ENCODE data around the gene MRE11. TPM values are rescaled to one million over a fixed set of nuclear protein-coding genes. Genes with fewer than 3 reads are reported as not detected.

The MRE11 gene
- total and polyA plus RNA-seq, 10 of the 15 experiments (the other 5 are each of a cell fraction or from before 2014, with no cell fraction given), result 16.2 to 39.2 (median 26.9) TPM

DNA sequence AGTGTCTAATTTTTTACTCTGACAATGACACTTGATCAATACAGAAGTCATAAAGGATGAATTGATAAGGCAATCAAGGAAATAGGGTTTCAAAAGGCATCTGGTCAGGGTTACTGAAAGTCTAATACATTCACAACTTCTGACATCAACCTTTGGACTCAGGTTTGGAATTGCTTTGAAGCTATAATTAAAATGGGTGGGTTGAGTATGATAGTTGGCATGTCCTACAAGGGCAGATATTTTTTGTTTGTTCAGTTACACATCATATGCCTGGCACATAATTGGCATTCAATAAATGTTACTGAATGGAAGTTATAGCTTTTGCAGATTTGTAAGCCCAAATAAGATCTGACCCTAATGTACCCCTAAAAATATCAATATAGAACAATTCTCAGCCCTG lies 42.7 kb upstream of the MRE11 start (continued):
- TF ChIP-seq CUX1 (IDR thresholded peaks at IDR 0.05; ENCODE audit: insufficient replicate concordance, low read depth, low read length), result no peak
- no peak for TF ChIP-seq ZNF384 (IDR thresholded peaks at IDR 0.05; ENCODE audit: borderline replicate concordance, low read depth, low read length)

DNA sequence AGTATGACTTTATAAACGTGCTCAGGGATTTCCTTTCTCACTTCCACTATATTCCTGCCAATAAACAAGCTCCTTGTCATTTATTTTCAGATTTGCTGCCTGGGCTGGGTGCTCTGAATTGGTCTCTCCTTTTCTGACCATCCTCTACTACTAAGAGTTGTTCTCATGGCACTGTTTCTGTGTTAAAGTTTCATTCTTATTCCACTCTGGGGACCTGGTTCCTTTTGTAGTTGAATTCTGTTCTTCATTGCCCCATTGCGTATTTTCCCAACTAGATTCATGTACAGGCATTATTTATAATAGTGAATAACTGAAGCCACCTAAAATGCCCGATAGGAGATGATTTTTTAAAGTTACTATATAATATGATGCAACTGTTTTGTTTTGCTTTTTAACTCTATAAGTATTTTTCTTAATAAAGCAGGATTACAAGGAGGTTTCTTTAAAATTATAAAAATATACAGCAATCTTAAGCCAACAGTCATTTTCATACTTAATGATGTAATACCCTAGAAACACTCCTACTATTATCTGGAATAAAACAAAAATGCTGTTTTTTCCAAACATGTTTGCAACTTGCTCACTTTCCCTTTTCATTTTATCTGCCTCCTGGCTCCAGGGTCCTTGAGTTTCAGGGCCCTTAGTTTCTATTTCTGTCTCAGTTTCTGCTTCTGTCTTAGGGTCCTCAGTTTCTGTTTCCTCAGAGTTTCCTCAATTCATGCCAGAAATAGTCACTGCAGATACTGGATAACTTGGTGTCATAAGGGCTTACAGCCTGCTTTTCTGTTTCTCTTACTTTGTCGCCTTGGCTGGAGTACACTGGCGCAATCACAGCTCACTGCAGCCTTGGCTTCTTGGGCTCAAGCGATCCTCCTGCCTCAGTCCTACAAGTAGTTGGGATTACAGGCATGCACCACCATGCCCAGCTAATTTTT lies 40.3 kb upstream of the MRE11 start:
- Histone ChIP-seq H3K9ac (ENCODE audit: control insufficient read depth, insufficient read depth, low read length) (no peak overlapping the region), H2AFZ (ENCODE audit: control insufficient read depth, low read depth, low read length) (no peak overlapping the region), H3K4me3 (no peak overlapping the region), H3K9me3 (replicated peaks; ENCODE audit: control insufficient read depth, insufficient read depth, low read length) (no peaks in the 10 kb centered on the region), H4K20me1 (ENCODE audit: control insufficient read depth, insufficient read depth) (no peaks in the 10 kb centered on the region), H3K79me2 (ENCODE audit: control insufficient read depth, insufficient read depth, low read length) (no peaks in the 10 kb centered on the region), H3K4me1 (ENCODE audit: control insufficient read depth, insufficient read depth, low read length) (no peaks in the 10 kb centered on the region), H3K27me3 (replicated peaks in 1 of 2; ENCODE audit: control insufficient read depth in 2 of 2, insufficient read depth in 2 of 2, low read length in 1 of 2) (no peaks in the 10 kb centered on the region), H3K27ac (ENCODE audit: control insufficient read depth, insufficient read depth) (no peak overlapping the region), H3K36me3 (ENCODE audit: control insufficient read depth in 2 of 2, insufficient read depth in 2 of 2, low read length in 1 of 2) (no peaks in the 10 kb centered on the region), H3K4me2 (ENCODE audit: control insufficient read depth, insufficient read depth) (no peak overlapping the region)
- SMC1A ChIA-PET (ENCODE audit: uncharacterized antibody, unreplicated experiment), result interaction anchor here (0.6 to 3.1 kb wide), 11 partner anchors 9 to 69 kb away, joined by 3 to 21 read pairs (median 4); partner anchors contain the start of gene C11orf97
- RAD21 ChIA-PET (ENCODE audit: unreplicated experiment), result interaction anchor here (0.9 to 1.0 kb wide), 3 partner anchors 14 to 69 kb away, joined by 3 to 4 read pairs (median 3); no protein-coding TSS in a partner anchor
- in situ Hi-C loops (cut with MboI) (no loop called here), intact Hi-C loops (cut with micrococcal nuclease; ENCODE audit: unreplicated experiment) (no loop called here)
- peak; percentile 71 for ATAC-seq
- POLR2A ChIA-PET, result interaction anchor here (1.2 to 1.5 kb wide), 4 partner anchors 10 to 69 kb away, joined by 3 to 5 read pairs (median 4); partner anchors contain the start of gene FUT4
- DNase-seq (ENCODE audit: low read depth, low spot score), result no peak
- CTCF ChIA-PET, result interaction anchor here (1.3 to 3.0 kb wide), 8 partner anchors 12 to 69 kb away, joined by 3 to 17 read pairs (median 6); no protein-coding TSS in a partner anchor
- WGBS (ENCODE audit: insufficient coverage, insufficient replicate concordance, low lambda C conversion rate, missing lambda C conversion rate), result 43% methylated on average over 6 of the region's 6 CpGs
- TF ChIP-seq POU2F2 (IDR thresholded peaks at IDR 0.05; ENCODE audit: borderline replicate concordance, low read depth, low read length), result no peak
- TF ChIP-seq, protein P1, sequence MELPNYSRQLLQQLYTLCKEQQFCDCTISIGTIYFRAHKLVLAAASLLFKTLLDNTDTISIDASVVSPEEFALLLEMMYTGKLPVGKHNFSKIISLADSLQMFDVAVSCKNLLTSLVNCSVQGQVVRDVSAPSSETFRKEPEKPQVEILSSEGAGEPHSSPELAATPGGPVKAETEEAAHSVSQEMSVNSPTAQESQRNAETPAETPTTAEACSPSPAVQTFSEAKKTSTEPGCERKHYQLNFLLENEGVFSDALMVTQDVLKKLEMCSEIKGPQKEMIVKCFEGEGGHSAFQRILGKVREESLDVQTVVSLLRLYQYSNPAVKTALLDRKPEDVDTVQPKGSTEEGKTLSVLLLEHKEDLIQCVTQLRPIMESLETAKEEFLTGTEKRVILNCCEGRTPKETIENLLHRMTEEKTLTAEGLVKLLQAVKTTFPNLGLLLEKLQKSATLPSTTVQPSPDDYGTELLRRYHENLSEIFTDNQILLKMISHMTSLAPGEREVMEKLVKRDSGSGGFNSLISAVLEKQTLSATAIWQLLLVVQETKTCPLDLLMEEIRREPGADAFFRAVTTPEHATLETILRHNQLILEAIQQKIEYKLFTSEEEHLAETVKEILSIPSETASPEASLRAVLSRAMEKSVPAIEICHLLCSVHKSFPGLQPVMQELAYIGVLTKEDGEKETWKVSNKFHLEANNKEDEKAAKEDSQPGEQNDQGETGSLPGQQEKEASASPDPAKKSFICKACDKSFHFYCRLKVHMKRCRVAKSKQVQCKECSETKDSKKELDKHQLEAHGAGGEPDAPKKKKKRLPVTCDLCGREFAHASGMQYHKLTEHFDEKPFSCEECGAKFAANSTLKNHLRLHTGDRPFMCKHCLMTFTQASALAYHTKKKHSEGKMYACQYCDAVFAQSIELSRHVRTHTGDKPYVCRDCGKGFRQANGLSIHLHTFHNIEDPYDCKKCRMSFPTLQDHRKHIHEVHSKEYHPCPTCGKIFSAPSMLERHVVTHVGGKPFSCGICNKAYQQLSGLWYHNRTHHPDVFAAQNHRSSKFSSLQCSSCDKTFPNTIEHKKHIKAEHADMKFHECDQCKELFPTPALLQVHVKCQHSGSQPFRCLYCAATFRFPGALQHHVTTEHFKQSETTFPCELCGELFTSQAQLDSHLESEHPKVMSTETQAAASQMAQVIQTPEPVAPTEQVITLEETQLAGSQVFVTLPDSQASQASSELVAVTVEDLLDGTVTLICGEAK (IDR thresholded peaks at IDR 0.05; ENCODE audit: borderline replicate concordance), result no peak
- no peak for FAIRE-seq
- no TSS peak for BruUV-seq (replicated peaks)
